Activated effector memory CD4-positive, alpha-beta T cell treated with anti-CD3 and anti-CD28 coated beads, Interleukin-2, amount 50 U/mL, for 16 hours (primary cell): ENCODE measurements around the gene ATP13A3.
"Not testable (repeated sequence)": the region's sequence is repeated elsewhere in the genome, so short reads cannot be mapped to it uniquely, and the experiment has no call there.

Source experiments
- DNase-seq: peaks from one replicate; pipeline ENCODE4 v3.0.0-alpha.2; 2020

The ATP13A3 gene

DNA sequence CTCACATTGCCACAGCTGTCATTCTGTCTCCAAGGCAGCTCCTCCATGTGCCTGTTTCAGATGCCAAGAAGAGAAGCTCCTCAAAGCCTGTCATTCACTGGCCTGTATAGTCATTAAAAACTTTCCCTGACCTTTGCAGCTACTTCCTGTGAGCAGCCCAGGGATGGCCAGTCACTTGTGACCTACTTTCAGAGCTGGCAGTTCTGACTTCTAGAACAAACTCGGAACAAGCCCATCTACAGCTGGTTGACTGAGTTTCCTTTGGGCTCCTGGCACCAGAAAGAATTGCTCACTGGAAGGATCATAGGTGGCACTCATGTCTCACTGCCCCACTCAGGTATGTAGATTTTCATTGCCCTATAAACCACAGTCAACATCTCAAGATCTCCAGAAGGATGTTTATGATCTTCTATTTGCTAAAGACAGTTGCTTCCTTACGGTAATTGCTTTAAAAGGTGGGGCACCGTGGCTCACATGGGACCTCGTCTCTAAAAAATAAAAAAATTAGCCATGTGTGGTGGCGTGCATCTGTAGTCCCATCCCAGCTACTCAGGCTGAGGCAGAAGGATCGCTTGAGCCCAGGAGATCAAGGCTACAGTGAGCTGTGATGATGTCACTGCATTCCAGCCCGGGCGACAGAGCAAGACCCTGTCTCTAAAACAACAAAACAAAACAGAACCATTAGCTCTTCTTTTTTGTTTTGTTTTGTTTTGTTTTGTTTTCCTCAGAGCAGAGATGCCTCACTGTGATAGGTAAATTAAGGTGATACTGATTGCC is 11.2 kb upstream of the ATP13A3 start:
- no peak for DNase-seq

DNA sequence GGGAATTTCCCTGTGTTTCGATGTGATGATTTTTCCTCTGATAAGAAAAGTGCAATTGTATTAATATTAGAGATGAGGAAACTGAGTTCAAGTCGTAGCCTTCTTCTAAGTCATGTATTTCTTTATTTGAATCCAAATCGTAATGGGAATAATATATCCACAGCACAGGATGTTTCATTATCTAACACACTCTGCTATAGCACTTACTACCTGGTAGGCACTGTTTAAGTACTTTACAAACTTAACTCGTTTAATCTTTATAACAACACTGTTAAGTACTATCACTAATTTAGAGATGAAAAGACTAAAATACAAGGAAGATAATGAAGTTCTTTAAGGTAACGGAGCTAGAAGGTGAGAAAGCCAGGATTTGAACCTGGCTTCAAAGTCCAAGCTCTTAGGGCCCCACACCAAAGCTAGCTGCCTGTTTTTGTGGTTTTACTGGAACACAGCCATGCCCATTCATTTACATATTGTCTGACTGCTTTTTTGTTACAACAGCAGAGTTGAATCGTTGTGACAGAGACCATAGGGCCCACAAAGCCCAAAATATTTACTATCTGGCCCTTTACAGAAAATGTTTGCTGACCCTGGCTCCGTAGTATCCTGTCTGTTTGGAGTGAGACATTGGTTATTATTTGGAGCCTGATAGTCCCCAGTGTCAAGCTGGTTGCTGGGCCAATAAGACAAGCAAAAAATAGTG is 9.6 kb upstream of the ATP13A3 start:
- no peak for DNase-seq

DNA sequence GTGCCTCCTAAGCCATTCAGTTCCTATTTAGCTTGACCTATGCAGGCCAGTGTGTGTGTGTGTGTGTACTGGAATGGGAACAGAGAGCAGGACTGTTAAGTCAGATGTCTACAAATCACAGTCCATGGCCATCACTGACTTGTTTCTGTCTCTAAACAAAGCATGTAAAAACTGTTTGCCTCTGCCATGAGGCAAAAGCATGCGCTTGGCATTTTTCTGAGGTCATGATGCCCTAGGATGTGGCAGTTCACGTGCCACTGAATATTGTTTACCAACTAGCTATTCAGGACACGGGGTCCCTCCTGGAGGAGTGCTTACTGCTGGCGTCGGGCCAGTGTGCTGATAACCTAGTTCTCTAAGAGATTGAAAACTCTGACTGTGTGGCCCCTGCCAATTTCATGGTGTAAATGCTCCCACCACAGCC is 8.2 kb upstream of the ATP13A3 start:
- no peak for DNase-seq

DNA sequence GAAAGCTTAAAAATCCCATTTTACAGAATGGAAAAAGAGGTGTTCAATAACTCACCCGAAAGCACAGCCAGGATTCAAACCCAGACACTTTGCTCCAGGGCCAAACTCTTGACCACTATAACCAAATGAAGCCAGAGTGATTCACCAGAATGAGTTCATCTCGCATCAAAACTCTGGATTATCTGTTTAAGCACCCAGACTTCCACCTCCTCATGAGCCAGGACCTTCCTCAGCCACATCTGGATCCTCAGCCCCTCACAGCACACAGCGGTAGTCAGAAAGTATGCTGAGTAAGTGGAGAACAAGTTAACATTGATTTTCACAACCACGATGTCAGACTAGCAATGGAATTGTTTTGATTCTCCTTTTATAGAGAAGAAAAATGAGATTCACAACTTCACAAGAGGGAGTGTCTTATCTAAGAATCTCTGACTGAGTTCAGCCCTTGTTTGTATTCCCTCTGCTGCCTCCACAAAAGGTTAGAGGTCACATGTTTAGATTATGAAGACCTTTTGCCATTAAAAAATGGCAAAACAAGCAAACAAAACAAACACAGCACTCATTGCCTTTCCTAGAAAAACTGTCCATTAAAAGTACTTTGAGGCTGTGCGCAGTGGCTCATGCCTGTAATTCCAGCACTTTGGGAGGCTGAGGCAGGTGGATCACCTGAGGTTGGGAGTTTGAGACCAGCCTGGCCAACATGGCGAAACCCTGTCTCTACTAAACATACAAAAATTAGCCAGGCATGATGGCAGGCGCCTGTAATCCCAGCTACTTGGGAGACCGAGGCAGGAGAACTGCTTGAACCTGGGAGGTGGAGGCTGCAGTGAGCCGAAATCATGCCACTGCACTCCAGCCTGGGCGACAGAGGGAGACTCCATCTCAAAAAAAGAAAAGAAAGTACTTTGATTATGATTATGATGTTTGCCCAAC is 7.5 kb upstream of the ATP13A3 start:
- DNase-seq: not testable (repeated sequence)

DNA sequence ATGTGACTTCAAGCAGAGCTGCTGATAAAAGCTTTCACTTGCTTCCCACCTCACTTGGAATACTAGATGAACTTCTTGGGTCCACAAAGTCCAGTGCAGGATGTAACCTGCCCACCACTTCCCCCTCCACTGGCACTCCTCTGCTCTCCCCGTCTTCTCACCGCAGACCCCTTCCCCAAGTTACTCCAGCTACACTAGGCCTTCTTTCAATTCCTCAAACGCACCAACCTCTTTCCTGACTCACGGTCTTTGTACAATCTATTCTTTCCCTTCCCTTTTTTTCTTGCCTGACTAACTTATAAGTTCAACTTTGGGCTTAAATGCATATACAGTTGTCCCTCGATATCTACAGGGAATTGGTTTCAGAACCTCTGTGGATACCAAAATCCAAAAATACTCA is 5.2 kb upstream of the ATP13A3 start:
- no peak for DNase-seq

DNA sequence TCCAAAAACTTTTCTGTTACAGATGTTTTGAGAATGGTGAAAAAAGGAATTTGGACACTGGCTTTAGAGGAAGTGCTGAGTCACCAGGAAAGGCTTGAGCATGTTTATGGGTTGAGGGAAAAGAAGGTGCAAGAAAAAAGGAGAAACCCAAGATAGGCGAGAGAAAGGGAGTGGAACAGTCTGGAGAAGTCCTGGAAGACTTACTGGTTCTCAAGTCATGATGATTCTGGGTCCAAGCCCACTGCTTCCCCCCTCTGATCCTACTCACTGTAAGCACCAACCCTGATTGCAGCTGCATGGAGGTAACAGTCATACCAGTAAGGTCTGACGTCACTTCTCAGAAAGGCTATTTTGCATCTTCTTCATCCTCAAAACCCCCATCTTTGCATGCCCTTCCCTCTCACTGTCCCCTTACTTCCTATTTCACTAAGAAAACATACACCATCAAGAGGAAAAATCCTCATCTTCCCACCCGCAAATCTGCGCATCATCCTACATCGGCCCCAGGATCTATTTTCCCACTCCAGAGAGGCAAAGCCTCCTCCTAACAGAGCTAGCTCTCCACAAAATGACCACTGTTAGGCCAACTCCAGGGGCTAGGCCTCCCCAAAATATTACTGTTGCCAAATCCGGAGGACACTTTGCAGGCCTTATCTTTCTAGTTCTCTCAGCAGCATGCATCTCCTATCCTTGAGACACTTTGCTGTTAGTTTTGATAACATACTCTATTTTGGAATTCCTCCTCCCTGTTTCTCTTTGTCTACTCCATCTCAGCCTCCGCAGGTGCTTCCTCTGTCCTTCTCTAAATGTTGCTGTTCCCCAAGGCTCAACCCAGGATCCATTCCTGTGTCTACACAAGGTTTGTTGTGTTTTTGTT is 3.2 kb upstream of the ATP13A3 start:
- DNase-seq: no peak

DNA sequence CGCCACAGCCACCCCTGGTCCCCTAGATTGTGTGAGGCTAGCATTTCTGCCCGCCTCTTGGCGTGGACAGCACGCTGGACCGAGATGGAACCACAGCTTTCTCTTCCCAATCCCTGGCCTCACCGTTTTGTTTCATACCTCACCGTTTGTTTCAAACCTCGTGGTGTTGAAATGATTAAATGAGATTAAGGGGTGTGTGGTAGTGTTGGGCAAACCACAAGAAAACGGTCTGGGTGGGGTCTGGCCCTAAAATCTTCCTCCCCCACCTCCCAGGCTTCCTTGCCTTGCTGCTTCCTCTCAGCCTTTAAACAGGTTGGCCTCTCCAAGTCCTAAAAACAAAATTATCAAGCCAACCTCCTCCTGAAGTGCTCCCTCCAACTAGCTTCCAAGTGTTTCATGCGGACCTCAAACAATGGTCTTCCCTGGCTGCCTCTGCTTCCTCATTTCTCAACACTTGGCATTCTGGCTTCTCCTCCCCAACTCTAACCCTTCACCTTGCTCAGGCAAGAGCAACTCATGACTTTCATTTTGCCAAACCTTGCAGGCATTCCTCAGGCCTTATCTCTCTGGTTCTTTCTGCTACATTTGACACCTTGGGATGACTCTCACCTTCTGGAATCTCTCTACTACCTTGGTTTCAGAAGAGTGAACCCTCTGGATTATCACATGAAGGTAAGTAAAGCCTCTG is 1.4 kb upstream of the ATP13A3 start:
- no peak for DNase-seq

DNA sequence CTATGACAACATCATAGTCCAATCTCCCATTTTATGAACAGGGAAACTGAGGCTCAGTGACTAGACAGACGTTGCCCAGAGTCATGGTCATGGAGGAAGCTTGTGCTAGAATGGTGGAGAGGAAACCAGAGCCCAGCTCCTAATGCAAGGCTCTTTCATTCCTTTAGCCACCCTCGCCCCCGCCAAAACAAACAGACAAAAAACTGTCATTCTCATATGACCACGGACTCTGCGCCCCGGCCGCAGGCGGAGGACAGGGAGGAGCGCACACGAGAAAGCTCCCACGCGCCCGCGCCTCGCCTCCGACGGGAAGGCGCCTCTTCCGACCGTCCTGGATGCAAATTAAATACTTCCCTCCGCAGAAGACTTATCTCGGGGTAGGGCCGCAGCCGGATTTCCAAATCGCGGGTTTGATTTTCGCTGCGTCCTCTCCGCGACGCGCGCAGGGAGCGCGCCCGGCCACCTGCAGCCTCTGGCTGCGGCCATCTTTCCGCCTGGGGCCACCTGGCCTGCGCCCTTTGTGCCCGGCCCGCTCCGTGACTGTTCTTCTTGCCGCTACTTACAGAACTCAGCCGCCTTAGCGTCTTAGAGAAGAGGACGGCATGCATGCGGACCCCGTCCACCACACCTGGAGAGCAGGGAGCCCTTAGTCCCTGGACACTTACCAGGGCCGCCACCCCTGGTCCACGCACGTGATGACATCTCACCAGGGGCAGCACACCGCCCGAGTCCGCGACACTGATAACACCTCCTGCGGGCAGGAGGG is 670 bp upstream of the ATP13A3 start:
- peak; percentile 79 for DNase-seq

DNA sequence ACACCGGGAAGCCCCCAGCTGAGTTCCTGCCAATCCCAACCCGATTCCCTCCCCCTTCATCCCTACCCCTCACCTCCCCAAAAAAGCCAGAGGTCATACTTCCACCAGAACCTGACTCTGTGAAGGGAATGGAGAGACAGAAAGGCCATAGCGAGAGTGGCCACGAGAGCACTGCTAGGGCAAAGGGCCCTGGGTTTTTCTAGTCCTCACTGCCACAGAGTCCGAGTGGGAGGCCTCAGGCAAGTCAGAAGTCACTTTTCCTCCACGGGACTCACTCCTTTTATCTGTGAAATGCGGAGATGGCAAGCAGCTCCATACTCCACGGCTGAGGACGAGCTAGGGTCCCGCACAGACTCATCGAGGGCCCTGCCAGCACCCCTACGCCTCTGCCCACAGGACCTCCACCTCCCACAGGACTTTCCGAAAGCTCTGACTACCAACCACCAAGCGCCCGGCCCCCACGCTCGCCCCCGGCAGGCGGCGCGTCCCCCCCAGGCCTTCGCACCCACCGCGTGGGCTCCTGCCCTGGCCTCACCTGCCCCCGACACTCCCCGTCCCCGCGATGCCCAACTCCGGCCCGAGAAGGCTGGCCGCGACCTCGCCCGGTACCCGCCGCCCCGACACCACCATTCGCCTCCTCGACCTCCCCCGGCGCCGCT is 792 bp downstream of the ATP13A3 start:
- peak; percentile 88 for DNase-seq

DNA sequence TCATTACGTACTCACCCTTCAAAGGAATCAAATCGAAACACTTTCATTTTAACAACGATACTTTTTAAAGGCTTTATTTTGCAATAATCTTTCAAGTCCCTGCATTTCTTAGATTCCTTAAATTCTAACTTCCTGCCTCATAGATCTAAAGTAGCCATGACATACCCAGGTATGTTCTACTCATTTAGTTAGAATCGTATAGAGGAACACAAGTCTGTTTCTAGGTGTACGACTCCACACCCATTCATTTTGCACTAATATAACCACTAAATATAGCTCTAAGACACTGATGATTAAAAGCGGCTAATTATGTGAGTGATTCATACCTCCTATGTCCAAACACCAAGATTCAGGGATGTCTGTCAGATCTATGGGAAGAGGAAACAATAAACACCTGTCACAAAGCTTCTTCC is 1.3 kb downstream of the ATP13A3 start:
- no peak for DNase-seq

DNA sequence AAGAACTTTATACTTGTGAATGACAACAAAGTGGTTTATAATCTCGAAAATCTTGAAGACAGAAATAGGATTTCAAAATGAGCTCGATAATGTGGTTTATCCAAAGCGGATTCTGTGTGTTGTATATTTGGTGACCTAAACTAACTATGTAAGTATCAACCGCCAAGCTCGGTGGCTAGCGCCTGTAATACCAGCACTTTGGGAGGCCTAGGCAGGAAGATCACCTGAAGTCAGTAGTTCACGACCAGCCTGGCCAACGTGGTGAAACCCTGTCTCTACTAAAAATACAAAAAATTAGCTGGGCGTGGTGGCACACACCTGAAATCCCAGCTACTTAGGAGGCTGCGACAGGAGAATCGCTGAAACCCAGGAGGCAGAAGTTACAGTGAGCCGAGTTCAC is 2.2 kb downstream of the ATP13A3 start:
- no peak for DNase-seq

DNA sequence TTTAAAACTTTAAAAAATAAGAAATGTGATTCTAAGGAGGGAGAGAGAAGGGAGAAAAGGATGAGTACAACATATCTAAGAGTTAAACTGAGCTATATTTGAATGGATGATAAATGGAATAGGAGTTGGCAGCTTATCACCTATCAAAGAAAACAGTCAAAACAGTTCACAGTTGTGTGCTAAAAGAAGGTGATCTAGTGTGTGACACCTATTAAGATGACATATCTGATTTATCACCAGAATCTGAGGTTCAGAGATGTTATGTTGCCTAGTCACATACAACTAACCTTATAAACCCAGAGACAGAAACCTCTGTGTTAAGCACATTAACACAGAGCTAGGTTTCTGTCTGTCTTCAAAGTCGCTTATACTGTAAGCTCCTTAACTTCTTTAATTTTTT is 3.0 kb downstream of the ATP13A3 start:
- DNase-seq: no peak

DNA sequence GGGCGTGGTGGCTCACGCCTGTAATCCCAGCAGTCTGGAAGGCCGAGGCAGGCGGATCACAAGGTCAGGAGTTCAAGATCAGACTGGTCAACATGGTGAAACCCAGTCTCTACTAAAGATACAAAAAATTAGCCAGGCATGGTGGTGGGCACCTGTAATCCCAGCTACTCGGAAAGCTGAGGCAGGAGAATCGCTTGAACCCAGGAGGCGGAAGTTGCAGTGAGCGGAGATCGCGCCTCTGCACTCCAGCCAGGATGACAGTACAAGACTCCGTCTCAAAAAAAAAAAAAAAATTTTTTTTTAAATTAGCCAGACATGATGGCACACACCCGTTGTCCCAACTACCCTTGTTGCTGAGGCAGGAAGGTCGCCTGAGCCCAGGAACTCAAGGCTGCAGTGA is 4.0 kb downstream of the ATP13A3 start:
- DNase-seq: not testable (repeated sequence)

DNA sequence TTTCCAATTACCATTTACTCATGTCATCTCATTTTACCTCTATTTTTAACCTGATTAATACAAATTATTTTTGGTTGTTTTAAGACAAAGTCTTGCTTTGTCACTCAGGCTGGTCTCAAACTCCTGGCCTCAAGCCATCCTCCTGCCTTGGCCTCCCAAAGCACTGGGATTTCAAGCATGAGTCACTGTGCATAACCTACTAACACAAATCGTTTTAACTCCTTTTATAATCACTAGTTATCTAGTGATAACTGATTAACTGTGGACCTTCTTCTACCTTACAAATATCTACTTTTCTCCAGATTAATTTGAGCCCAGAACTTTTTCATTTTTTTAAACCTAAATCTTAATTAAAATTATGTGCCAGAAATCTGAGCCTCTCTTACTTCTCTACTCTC is 4.6 kb downstream of the ATP13A3 start:
- DNase-seq: no peak

DNA sequence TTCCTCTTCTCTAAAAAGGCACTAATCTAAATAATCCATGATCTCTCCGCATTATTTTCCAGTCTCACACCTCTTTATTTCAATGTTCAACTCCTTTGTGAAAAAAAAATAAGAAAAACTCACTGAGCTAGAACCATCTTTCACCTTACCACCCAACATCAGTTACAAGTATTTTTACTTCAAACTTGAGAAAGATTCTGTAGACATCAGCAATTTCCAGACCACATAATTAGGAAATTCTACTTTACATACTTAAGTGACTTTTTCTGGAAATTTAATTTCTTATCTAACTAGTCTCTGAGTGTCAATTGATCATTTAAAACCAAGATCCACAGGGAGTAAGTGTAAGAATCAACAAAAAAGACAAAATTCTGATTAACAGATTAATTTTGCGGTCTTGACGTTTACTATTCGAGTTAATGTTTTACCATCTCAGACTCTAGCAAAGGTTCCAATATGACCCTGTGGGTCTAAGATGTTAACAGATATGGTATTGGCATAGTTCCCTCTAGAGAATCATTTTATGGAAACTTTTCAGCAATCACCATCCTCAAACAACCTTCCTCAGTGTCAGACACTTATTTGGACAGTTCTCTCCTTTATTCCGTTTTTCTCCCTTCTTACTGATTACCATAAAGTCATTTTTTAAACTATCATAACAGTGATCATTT is 5.1 kb downstream of the ATP13A3 start:
- no peak for DNase-seq

DNA sequence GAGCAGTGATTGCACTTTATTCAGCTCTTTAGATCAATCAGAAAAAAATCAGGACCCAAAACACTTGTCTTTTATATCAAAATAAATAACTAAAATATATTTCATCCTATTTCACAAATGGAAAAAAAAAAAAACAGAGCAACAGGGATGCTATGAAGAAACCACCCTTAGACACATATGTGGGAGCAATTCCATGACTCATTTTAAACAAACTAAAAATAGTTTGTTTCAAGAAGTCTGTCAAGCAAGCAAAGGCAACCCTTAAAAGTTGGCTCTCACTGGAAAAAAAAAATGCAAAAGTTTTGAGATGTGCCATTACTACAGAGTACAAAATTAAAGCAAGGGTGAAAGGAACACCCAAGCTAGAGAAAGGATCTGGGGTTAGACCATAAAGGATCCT is 5.7 kb downstream of the ATP13A3 start:
- DNase-seq: no peak

DNA sequence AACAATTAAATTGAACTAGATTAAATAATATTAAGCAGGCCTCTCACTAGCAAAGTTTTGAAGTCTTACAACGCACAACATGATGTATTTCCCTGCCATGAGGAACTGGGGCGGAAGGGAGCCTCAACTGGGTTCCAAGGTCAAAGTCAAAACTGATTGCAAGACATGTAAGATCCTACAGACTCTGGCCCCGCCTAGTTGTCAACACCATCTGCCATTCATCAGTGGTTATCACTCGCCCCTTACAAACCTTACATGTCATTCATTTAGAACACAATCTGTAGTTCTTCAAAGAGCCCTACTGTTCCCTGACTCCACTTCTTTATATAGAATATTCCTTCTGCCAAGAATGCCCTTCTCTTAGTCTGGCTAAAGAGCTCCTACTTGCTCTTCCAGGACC is 10.0 kb downstream of the ATP13A3 start:
- DNase-seq: no peak

DNA sequence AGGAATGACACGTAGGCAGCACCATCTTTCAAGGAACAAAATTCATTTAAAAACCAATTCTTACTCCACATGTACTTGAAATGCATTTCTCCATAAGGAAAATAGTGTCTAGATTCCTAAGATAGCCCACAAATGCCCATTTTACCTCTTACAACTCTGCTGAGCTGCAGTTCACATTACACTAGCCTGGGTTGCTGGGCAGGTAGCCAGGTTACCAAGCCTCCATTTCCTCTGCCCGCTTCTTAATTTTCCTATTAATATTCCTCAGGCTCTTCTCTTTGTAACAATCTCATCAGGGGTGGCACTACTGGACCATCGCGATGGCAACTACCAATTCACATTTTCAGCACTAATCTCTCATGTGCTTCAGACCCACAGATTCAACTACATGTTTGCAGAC is 10.8 kb downstream of the ATP13A3 start:
- no peak for DNase-seq

DNA sequence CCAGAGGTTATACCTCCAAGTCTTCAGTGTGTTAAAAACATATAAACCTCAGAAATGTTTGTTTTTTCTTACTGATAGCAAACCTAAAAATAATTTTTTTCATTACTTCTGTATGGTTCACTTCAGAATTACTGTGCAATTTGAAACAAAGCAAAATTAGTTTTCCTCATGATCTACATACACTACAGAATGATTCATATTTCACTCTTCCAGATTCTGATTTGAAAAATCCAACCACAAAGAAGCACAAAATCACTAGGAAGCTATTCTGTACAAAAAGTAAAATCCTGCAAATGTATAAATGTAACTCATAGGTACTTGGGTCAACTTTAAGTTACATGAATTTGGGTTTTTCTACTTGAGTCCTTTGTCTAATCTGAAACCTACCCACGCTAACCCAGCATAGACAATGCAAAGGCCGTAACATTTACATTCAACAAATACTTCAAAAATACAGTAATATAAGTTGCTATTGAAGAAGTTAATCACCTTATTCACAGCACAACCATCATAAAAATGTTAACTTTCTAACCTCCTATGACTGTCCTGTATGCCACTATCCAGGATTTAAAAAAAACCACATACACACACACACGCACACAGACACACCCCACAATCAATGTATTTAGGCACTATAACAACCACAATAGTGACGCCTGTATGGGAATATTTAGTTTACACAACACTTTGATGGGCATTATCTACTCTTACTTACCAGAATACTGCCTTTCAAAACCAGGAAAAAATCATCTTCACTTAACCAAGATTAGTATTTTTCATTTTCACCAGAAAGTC is 11.5 kb downstream of the ATP13A3 start:
- no peak for DNase-seq
